DND-41 (cell line): ENCODE measurements around the gene TAF15.

Experiments used
- ATAC-seq: fragments of 200-7000 bp; cut with Tn5 transposase; 3 replicates; pipeline ENCODE4 v1.9.1; 2021; ENCODE audit warnings: low read depth; ENCODE audit not compliant: insufficient read depth
- DNase-seq: peaks from one replicate; pipeline ENCODE4 v3.0.0-alpha.2; 2020
- H2AFZ ChIP-seq: 2 replicates; pipeline ENCODE4 v1.6.0; 2012; ENCODE audit warnings: low read depth, low read length
- H3K27ac ChIP-seq: 2 replicates; pipeline ENCODE4 v1.5.1; 2012; ENCODE audit warnings: low read length, inconsistent platforms
- H3K27me3 ChIP-seq: fragments of 200-600 bp; sonication (generic); 2 replicates; pipeline ENCODE4 v1.6.0; 2012; ENCODE audit warnings: low read length, mild to moderate bottlenecking, inconsistent platforms; ENCODE audit not compliant: insufficient read depth, poor library complexity
- H3K36me3 ChIP-seq: 2 replicates; pipeline ENCODE4 v1.5.1; 2012; ENCODE audit warnings: low read length, inconsistent platforms; ENCODE audit not compliant: insufficient read depth
- H3K4me1 ChIP-seq: 2 replicates; pipeline ENCODE4 v1.5.1; 2012; ENCODE audit warnings: mild to moderate bottlenecking, low read length; ENCODE audit not compliant: insufficient read depth
- H3K4me2 ChIP-seq: 2 replicates; pipeline ENCODE4 v1.6.0; 2012; ENCODE audit warnings: mild to moderate bottlenecking, moderate library complexity, low read length, inconsistent platforms; ENCODE audit not compliant: insufficient read depth
- H3K4me3 ChIP-seq, 2 experiments: fragments of 200-600 bp in 1 of 2; shearing (Covaris generic) in 1 of 2; 2 replicates each; pipeline ENCODE4 v1.5.1; 2012 to 2016; ENCODE audit warnings: inconsistent platforms in 2 of 2, low read length in 2 of 2, mild to moderate bottlenecking in 2 of 2, low read depth in 1 of 2, moderate library complexity in 1 of 2
- H3K79me2 ChIP-seq: 2 replicates; pipeline ENCODE4 v1.6.0; 2012; ENCODE audit warnings: low read length, inconsistent platforms; ENCODE audit not compliant: insufficient read depth
- H3K9ac ChIP-seq: 2 replicates; pipeline ENCODE4 v1.6.0; 2012; ENCODE audit warnings: low read depth, mild to moderate bottlenecking, inconsistent platforms, low read length, moderate library complexity
- H3K9me3 ChIP-seq: 2 replicates; pipeline ENCODE4 v1.5.1; 2012; ENCODE audit warnings: low read length, moderate library complexity, mild to moderate bottlenecking, inconsistent platforms; ENCODE audit not compliant: insufficient read depth, severe bottlenecking
- H4K20me1 ChIP-seq: 2 replicates; pipeline ENCODE4 v1.6.0; 2012; ENCODE audit warnings: low read length; ENCODE audit not compliant: insufficient read depth
- EZH2 ChIP-seq: IDR thresholded peaks from 3 replicates; pipeline ENCODE4 v1.6.1; 2012; ENCODE audit warnings: borderline replicate concordance, low read depth, mild to moderate bottlenecking, moderate library complexity, low read length, inconsistent platforms; ENCODE audit not compliant: severe bottlenecking
- TF ChIP-seq, protein P1 (sequence below): IDR thresholded peaks from 2 replicates; pipeline ENCODE4 v1.5.1; 2012; ENCODE audit warnings: borderline replicate concordance, low read length, moderate library complexity, mild to moderate bottlenecking; ENCODE audit not compliant: poor library complexity, severe bottlenecking; ENCODE audit errors: extremely low read depth

Gene TAF15

DNA sequence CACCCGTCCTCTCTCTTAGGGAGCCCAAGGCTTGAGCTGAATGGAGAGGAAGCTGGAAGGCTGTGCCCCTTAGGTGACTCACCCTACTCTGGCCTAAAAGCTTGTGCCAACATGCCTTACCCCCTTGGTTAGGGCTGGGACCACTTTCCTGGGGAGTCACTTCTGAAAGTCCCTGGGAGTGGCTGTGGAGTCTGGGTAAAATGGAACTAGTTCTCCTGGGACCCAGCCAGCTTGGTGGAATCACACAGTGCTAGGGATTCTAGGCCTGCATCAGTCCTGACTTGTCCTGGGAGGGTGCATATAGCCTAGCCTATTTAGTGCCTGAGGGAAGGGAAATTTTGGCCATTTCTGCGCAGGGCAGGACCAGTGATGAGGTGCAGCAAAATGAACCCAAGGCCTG lies 24.4 kb upstream of the TAF15 start:
- Histone ChIP-seq H3K27me3 (peaks cover 27% of the 10 kb centered on the region), H3K4me2 (no peak overlapping the region), H3K4me1 (no peaks in the 10 kb centered on the region), H3K36me3 (no peaks in the 10 kb centered on the region), H3K9me3 (no peaks in the 10 kb centered on the region), H3K9ac (no peak overlapping the region), H3K79me2 (no peaks in the 10 kb centered on the region), H3K27ac (no peak overlapping the region), H4K20me1 (no peaks in the 10 kb centered on the region), H3K4me3 (no peak overlapping the region), H2AFZ (no peak overlapping the region)
- DNase-seq: no peak
- ATAC-seq: no peak
- TF ChIP-seq EZH2: no peak
- TF ChIP-seq, protein P1, sequence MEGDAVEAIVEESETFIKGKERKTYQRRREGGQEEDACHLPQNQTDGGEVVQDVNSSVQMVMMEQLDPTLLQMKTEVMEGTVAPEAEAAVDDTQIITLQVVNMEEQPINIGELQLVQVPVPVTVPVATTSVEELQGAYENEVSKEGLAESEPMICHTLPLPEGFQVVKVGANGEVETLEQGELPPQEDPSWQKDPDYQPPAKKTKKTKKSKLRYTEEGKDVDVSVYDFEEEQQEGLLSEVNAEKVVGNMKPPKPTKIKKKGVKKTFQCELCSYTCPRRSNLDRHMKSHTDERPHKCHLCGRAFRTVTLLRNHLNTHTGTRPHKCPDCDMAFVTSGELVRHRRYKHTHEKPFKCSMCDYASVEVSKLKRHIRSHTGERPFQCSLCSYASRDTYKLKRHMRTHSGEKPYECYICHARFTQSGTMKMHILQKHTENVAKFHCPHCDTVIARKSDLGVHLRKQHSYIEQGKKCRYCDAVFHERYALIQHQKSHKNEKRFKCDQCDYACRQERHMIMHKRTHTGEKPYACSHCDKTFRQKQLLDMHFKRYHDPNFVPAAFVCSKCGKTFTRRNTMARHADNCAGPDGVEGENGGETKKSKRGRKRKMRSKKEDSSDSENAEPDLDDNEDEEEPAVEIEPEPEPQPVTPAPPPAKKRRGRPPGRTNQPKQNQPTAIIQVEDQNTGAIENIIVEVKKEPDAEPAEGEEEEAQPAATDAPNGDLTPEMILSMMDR: no peak

DNA sequence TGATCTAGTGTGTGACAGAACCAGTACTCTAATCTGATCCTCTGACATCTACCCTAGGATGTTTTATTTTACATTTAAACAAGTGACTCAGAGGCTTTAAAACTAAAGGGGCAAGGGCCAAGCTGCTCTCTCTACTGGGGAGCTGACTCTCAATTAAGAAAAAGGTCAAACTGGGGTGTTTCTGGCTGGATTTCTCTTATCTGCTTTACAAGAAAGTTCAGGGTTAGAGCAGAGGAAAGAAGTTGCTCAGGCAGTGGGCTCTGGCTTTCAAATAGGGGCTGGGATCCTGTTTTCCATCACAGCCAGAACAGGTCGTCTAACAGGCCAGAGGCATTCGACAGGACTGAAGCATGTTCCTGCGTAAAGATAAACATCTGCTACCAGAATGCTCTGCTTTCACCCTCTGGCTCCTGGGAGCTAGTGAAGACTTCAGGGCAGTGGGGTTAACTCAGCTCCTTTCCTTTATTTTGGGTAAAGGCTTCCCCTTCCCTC lies 22.3 kb upstream of the TAF15 start:
- Histone ChIP-seq H3K9me3 (no peaks in the 10 kb centered on the region), H3K36me3 (no peaks in the 10 kb centered on the region), H4K20me1 (no peaks in the 10 kb centered on the region), H3K4me3 (no peak overlapping the region), H2AFZ (no peak overlapping the region), H3K4me1 (no peaks in the 10 kb centered on the region), H3K27ac (no peak overlapping the region), H3K27me3 (peaks cover 39% of the 10 kb centered on the region), H3K4me2 (no peak overlapping the region), H3K9ac (no peak overlapping the region), H3K79me2 (no peaks in the 10 kb centered on the region)
- ATAC-seq: no peak
- no peak for DNase-seq
- TF ChIP-seq, protein P1: no peak
- TF ChIP-seq EZH2: no peak

DNA sequence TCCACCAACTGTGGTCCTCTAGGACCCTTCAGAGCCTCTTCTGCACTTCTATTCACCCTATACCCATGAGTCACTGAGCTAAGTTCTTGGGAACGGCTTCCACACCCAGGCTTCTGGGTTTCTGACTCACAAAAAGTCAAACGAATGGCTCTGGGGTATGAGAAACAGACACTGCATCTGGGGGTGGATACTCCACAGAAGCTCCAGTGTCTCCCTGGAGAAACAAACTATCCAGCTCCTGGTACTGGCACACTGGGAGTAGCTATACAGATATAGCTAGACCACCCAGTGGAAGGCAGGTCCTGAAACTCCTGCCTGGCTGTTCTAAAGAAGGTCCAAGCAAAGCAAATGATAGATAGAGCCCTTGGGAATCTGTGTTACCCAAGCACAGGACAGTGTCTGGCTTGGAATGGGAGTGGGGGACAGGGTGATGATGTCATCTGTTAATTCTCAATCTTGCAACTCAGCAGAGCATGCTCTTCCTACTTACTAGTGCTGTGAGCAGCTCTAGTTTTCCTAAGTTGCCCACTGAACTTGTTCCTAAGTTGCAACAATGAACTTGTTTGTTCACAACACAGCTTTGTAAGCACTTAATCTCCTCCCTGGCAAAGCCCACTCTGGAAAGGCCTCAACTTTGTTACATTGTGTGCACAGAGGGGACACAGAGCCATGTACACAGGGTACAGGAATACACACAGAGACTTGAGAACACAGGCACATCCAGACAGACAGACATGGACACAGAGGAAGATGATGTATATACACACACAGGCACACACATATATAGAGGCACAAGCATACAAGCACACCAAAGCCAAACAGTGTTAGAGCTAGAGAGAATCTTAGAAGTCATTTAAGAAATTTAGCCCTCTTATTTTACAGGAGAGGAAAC lies 20.6 kb upstream of the TAF15 start:
- no peak overlapping the region for H3K9ac ChIP-seq
- no peak overlapping the region for H3K4me3 ChIP-seq
- H3K9me3 ChIP-seq: no peaks in the 10 kb centered on the region
- H2AFZ ChIP-seq: no peak overlapping the region
- ATAC-seq: 0 out of 3 replicates have a peak, but pooled peaks have one; percentile 27
- no peaks in the 10 kb centered on the region for H3K79me2 ChIP-seq
- TF ChIP-seq, protein P1: no peak
- no peak for TF ChIP-seq EZH2
- H3K27me3 ChIP-seq: peaks cover 44% of the 10 kb centered on the region
- DNase-seq: no peak
- no peak overlapping the region for H3K27ac ChIP-seq
- H4K20me1 ChIP-seq: no peaks in the 10 kb centered on the region
- H3K36me3 ChIP-seq: no peaks in the 10 kb centered on the region
- no peak overlapping the region for H3K4me2 ChIP-seq
- H3K4me1 ChIP-seq: no peaks in the 10 kb centered on the region
